HG02763 (cell line): ENCODE results near the gene NT5DC4.

ENCODE experiments used
- ATAC-seq: cut with Tn5 transposase; IDR thresholded peaks from one replicate; pipeline ENCODE4 v1.9.1; 2021; ENCODE audit warnings: mild to moderate bottlenecking, moderate library complexity; ENCODE audit not compliant: unreplicated experiment

NT5DC4 gene

GRCh38 chr2:112751451-112752197 is 30.8 kb downstream of the NT5DC4 start:
- ATAC-seq = no peak

DNA sequence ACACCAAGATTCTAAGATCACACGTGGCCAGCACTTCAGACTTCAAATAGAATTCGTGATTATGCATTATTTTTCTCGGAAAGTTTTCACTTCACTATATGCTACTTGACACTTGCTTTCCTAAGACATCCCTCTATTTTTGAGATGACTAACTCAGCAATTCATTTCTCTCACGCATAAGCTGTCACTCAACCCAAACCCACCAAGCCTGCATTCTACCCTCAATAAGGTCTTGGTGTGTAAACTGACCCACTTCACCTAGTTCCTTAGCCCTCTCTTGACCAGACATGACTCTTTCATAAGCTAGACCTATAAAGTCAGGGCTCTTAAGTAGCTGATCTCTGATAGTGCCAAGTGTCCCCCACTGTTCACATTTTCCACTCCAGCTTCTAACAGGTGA is 31.8 kb downstream of the NT5DC4 start:
- no peak for ATAC-seq

DNA sequence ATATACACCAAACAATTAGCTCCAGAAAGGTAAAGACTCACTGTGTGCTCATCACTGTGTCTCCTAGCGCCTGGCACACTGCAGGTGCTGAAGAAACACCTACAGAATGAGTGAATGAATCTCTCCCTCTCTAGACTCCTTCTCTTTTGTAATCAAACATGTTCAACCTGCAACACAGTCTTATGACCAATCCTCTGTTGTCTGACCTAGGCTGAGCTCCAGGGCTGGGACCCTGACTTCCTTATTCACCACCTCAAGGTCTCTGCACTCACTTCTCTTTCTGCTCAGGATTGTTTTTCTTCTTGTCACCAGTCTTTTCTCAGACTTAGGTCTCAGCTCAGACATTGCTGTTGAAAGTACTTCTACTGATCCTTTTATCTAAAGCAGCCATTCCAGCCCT is 33.7 kb downstream of the NT5DC4 start:
- no peak for ATAC-seq

GRCh38 chr2:112755444-112755843 is 34.6 kb downstream of the NT5DC4 start:
- no peak for ATAC-seq

DNA sequence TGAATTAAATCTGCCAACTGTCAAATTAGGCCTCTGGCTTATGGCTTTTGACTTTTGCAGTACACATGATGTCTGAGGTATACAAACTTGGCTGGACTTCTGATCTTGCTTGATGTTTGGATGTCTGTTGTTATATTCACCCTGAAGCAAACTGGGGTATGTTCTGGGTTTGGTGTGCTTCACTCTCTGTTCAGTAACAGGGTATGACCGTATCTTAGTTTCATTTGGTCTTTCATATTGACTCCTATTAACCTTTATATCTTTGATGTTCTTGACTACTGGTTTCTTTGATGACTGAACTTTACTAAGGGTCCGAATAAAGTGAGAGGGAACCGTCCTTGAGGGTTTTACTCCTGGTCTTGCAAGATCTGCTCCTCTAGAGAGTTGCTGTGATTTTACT is 35.4 kb downstream of the NT5DC4 start:
- ATAC-seq = no peak

DNA sequence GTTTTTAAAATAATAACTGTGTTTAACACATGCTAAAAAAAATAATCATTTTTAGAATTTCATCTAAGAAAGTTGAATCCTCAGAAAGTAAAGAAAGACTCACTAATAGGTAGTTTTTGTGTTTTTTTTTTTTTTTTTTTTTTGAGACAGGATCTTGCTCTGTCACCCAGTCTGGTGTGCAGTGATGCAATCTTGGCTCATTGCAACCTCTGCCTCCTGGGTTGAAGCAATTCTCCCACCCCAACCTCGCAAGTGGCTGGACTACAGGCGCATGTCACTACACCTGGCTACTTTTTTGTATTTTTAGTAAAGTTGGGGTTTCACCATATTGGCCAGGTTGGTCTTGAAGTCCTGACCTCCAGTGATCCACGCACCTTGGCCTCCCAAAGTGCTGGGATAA is 36.4 kb downstream of the NT5DC4 start:
- no peak for ATAC-seq

- ATAC-seq = no peak
These were observed 37.9 kb downstream of the NT5DC4 start for GRCh38 chr2:112758711-112759110.

GRCh38 chr2:112760149-112760548 is 39.3 kb downstream of the NT5DC4 start:
- no peak for ATAC-seq

DNA sequence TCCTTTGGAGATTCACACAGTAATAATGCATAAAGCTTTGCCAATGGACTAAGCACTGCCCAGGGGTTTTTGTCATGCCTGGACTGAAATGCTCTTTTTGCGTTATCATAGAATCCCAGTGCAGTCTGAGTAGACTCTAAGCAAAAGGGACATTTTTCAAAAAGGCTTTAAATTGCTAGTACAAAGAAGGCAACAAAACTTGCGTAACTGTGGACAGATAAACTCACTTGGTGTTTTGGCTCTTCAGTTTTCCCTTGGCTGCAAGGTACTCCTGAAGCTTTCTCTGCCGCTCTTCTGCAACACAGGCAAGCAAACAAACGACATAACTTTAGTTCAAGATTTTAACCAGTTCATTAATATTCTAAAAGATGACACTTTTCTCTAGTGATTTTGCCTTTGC is 41.5 kb downstream of the NT5DC4 start:
- ATAC-seq = no peak

DNA sequence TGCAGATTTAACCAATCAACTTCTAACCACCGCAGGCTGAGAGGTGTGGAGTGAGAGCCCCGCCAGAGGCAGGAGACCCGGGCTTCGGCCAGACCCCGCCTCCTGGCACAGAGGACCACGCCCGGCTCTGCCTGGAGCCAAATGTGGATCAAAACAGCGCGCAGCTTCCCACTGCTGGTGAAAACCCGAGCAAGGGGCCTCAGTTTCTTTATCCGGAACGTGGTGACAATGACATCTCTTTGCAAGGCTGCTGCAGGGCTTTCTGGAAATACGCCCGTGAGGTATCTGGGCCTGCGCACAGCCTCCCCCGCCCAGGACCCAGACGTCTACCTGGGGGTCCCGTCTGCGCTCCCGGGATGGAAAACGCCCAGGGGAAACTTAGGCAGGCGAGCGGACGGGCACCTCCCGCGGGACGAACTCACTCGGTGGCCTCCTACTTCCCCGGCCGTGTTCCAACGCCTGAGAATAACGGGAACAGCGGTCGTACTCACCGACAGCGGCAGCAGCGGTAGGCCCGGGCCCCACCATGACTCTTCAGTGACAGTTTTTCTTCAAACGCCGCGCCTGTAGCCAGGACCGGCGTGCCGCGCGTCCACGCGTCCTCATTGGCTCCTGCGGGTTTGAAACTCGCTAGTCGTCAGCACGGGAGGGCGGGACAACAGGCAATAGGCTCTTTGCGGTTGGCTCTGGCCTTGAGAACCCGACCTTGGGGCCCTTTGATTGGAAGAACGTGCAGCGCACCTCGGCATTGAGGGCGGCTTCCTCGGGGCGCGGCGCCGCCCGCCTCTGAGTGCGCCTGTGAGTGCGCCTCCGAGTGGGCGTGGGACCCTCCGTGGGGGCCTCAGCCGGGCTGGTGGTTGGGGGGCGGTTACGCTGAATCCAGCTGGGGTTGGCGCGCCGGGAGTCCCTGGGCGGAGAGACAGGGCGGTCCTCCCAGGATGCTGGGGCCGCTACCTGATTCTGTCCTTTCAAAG is 43.5 kb downstream of the NT5DC4 start, which contains the start of gene CKAP2L:
CKAP2L (minus strand) TSS at position 539 of the 974 bp plus-strand sequence; CDS start at position 528, 11 bp downstream.
- ATAC-seq = peak; percentile 98

DNA sequence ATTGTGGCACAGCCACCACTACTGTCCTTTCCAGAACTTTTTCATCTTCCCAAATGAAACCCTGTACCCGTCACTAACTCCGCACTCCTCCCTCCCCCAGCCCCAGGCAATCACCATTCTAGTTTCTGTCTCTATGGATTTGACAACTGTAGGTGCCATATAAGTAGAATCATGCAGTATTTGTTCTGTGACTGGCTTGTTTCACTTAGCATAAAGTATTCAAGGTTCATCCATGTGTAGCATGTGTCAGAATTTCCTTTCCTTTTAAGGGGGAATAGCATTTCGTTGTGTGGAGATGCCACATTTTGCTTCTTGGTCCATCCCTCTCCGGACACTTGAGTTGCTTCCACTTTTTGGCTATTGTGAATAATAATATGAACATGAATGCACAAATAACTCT is 44.4 kb downstream of the NT5DC4 start:
- no peak for ATAC-seq

GRCh38 chr2:112767693-112768330 is 47.0 kb downstream of the NT5DC4 start:
- no peak for ATAC-seq

DNA sequence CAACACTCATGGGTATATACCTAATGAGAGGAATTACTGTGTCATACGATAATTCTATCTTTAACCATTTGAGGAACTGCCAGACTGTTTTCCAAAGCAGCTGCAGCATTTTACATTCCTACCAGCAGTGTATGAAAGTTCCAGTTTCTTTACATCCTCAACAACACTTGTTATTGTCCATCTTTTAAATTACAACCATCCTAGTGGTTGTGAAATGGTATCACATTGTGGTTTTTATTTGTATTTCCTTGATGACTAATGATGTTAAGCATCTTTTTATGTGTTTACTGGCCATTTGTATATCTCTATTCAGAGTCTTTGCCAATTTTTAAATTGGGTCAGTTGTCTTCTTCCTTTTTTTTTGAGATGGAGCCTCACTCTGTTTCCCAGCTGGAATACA is 47.6 kb downstream of the NT5DC4 start:
- ATAC-seq = no peak

- ATAC-seq = no peak
These were observed 51.5 kb downstream of the NT5DC4 start for GRCh38 chr2:112772322-112772721.

DNA sequence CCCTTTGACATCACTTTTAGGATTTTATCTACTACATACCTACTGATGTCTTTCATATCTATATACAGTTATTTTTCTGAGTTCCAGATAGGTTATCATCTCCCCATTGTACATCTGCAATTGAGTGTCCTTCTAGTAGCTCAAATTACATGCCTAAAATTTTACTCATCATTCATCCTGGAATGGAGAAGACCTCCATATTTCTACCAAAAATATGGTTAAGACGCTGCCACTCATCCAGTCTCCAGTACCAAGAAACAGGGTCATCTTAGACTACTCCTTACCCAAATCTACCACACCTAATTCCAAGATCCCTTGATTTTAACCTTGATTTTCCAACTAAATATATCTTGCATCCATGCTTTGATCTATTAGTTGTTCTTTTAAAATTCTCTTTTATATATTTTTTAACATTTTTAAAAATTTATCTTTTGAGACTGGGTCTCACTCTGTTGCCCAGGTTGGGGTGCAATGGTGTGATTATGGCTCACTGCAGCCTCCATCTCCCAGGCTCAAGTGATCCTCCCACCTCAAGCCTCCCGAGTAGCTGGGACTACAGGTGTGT is 52.2 kb downstream of the NT5DC4 start:
- no peak for ATAC-seq

GRCh38 chr2:112773556-112773955 is 52.7 kb downstream of the NT5DC4 start:
- no peak for ATAC-seq

GRCh38 chr2:112774536-112775285 is 53.9 kb downstream of the NT5DC4 start:
- no peak for ATAC-seq

GRCh38 chr2:112776113-112776512 is 55.3 kb downstream of the NT5DC4 start:
- ATAC-seq = no peak

GRCh38 chr2:112777036-112777435 is 56.2 kb downstream of the NT5DC4 start:
- no peak for ATAC-seq

DNA sequence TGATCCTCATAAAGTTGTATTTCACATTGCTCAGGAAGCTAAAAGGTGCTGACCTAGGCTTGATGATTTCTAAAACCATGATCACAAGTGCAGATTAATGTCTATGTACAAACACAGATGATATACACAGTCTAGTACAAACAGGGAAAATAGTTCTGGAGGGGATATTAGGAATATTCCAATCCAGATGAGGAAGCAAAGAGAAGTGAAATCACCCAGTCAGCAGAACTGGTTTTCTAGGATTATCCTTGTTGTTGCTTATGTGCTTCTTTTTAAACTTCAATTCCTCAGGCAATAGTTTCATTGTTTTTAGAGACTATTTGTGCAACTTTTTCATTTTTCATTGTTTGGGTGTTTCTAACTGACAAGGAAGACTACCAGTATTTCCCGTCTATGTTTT is 58.8 kb downstream of the NT5DC4 start:
- ATAC-seq = no peak
